Astrocyte (in vitro differentiated cells and primary cell): Measurements from ENCODE around the gene NINJ1. TPM values are rescaled to one million over a fixed set of nuclear protein-coding genes. Genes with fewer than 3 reads are reported as not detected.

Experiments used
- DNase-seq: peaks from one replicate; pipeline ENCODE4 v3.0.0-alpha.2; 2010; ENCODE audit warnings: low read depth
- FAIRE-seq: peaks from 2 replicates; lab custom pipeline; 2011; peaks lifted over from hg19 to GRCh38; lab: Jason Lieb, UNC
- H2AFZ ChIP-seq: 2 replicates; pipeline ENCODE4 v1.6.0; 2012; ENCODE audit warnings: low read depth, low read length, inconsistent platforms
- H3K27ac ChIP-seq: 2 replicates; pipeline ENCODE4 v1.5.1; 2011; ENCODE audit warnings: low read depth, low read length, inconsistent platforms
- H3K27me3 ChIP-seq: 2 replicates; pipeline ENCODE4 v1.6.0; 2011; ENCODE audit warnings: low read length, inconsistent platforms; ENCODE audit not compliant: insufficient read depth
- H3K36me3 ChIP-seq: 2 replicates; pipeline ENCODE4 v1.5.1; 2011; ENCODE audit warnings: low read length, inconsistent platforms; ENCODE audit not compliant: insufficient read depth
- H3K4me1 ChIP-seq: 2 replicates; pipeline ENCODE4 v1.5.1; 2011; ENCODE audit warnings: low read length, inconsistent platforms; ENCODE audit not compliant: insufficient read depth
- H3K4me2 ChIP-seq: 2 replicates; pipeline ENCODE4 v1.6.0; 2012; ENCODE audit warnings: low read length, inconsistent platforms
- H3K4me3 ChIP-seq: 2 replicates; pipeline ENCODE4 v1.5.1; 2011; ENCODE audit warnings: low read depth, mild to moderate bottlenecking, low read length, inconsistent platforms; ENCODE audit not compliant: insufficient read depth
- H3K79me2 ChIP-seq: 2 replicates; pipeline ENCODE4 v1.6.0; 2012; ENCODE audit warnings: mild to moderate bottlenecking, low read length, inconsistent platforms; ENCODE audit not compliant: insufficient read depth
- H3K9ac ChIP-seq: 2 replicates; pipeline ENCODE4 v1.6.0; 2012; ENCODE audit warnings: mild to moderate bottlenecking, low read length, inconsistent platforms
- H3K9me3 ChIP-seq: 2 replicates; pipeline ENCODE4 v1.5.1; 2012; ENCODE audit warnings: low read depth, mild to moderate bottlenecking, low read length, inconsistent platforms; ENCODE audit not compliant: insufficient read depth
- H4K20me1 ChIP-seq: 2 replicates; pipeline ENCODE4 v1.6.0; 2012; ENCODE audit warnings: low read length, inconsistent platforms; ENCODE audit not compliant: insufficient read depth
- H3K27ac Mint-ChIP-seq: one replicate; pipeline ENCODE4 v1.8.0; 2021; ENCODE audit warnings: mild to moderate bottlenecking, mixed read lengths; ENCODE audit not compliant: unreplicated experiment
- H3K27me3 Mint-ChIP-seq: one replicate; pipeline ENCODE4 v1.8.0; 2021; ENCODE audit warnings: low read depth, mixed read lengths; ENCODE audit not compliant: unreplicated experiment
- H3K36me3 Mint-ChIP-seq: one replicate; pipeline ENCODE4 v1.8.0; 2021; ENCODE audit warnings: low read depth, mixed read lengths; ENCODE audit not compliant: unreplicated experiment
- H3K4me1 Mint-ChIP-seq: one replicate; pipeline ENCODE4 v1.8.0; 2021; ENCODE audit warnings: low read depth, mixed read lengths; ENCODE audit not compliant: unreplicated experiment
- H3K4me3 Mint-ChIP-seq: one replicate; pipeline ENCODE4 v1.8.0; 2021; ENCODE audit warnings: mild to moderate bottlenecking, moderate library complexity, mixed read lengths; ENCODE audit not compliant: unreplicated experiment
- H3K9me3 Mint-ChIP-seq: one replicate; pipeline ENCODE4 v1.8.0; 2021; ENCODE audit warnings: mild to moderate bottlenecking, mixed read lengths; ENCODE audit not compliant: unreplicated experiment
- EZH2 ChIP-seq: IDR thresholded peaks from 2 replicates; pipeline ENCODE4 v1.6.1; 2012; ENCODE audit warnings: mild to moderate bottlenecking, low read length, inconsistent platforms; ENCODE audit not compliant: insufficient read depth
- total RNA-seq: library from RNA; stranded (reverse); gene quantifications from 2 replicates; pipeline ENCODE4 v1.2.1, GENCODE V29; 2021
- TF ChIP-seq, protein P1 (sequence below): IDR thresholded peaks from 2 replicates; pipeline ENCODE4 v1.5.1; 2011; ENCODE audit warnings: low read depth, mild to moderate bottlenecking, inconsistent platforms, low read length, moderate library complexity; ENCODE audit not compliant: insufficient read depth

NINJ1 gene
- total RNA-seq, 1 donor from 2014 or later, result 28.3 TPM

DNA sequence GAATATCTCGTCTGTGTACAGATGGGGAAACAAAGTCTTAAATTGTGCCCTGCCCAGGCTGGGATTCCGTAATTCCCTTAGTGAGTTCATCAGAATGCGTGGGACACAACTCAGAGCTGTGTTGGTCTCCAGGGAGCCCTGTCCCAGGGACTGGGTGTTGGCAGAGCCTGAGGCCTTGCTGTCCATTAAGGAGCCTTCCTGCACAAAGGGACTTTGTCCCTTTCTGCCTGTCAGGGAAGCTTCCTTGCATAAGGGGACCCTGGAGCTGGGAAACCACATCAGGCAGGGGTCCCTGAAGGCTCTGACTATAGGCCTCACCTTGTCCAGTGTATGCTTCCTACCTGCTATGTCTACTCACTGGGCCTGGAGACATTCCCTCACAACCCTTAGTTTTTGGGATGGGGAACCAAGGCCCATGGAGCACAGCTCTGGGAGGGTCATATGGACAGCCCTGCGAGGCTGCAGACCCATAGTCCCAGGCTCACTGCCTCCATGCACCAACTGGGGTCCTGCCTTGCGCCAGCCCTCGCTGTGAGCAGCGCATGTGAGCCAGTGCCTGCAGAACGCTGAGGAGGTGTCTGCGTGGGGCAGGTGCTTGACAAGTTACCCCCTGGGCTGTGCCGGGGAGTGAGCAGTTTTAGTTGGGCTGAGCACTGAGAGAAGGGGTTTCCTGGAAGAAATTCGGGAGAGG lies 36.4 kb downstream of the NINJ1 start:
- peak overlapping the region; percentile 80 for H3K27ac Mint-ChIP-seq
- Histone ChIP-seq H3K4me3 (peak overlapping the region; percentile 83), H3K9me3 (no peaks in the 10 kb centered on the region), H2AFZ (no peak overlapping the region), H3K27me3 (no peaks in the 10 kb centered on the region), H3K9ac (peak overlapping the region; percentile 80), H4K20me1 (peaks cover 47% of the 10 kb centered on the region), H3K27ac (peak overlapping the region; percentile 47), H3K4me1 (peaks cover 25% of the 10 kb centered on the region), H3K79me2 (peaks cover 58% of the 10 kb centered on the region), H3K4me2 (peak overlapping the region; percentile 96), H3K36me3 (no peaks in the 10 kb centered on the region)
- FAIRE-seq (no peak), DNase-seq (no peak)
- no peaks in the 10 kb centered on the region for H3K36me3 Mint-ChIP-seq
- peak overlapping the region; percentile 88 for H3K4me3 Mint-ChIP-seq
- no peaks in the 10 kb centered on the region for H3K27me3 Mint-ChIP-seq
- H3K9me3 Mint-ChIP-seq, result no peaks in the 10 kb centered on the region
- no peak for TF ChIP-seq EZH2
- TF ChIP-seq, protein P1, sequence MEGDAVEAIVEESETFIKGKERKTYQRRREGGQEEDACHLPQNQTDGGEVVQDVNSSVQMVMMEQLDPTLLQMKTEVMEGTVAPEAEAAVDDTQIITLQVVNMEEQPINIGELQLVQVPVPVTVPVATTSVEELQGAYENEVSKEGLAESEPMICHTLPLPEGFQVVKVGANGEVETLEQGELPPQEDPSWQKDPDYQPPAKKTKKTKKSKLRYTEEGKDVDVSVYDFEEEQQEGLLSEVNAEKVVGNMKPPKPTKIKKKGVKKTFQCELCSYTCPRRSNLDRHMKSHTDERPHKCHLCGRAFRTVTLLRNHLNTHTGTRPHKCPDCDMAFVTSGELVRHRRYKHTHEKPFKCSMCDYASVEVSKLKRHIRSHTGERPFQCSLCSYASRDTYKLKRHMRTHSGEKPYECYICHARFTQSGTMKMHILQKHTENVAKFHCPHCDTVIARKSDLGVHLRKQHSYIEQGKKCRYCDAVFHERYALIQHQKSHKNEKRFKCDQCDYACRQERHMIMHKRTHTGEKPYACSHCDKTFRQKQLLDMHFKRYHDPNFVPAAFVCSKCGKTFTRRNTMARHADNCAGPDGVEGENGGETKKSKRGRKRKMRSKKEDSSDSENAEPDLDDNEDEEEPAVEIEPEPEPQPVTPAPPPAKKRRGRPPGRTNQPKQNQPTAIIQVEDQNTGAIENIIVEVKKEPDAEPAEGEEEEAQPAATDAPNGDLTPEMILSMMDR, result no peak
- peaks cover 15% of the 10 kb centered on the region for H3K4me1 Mint-ChIP-seq

DNA sequence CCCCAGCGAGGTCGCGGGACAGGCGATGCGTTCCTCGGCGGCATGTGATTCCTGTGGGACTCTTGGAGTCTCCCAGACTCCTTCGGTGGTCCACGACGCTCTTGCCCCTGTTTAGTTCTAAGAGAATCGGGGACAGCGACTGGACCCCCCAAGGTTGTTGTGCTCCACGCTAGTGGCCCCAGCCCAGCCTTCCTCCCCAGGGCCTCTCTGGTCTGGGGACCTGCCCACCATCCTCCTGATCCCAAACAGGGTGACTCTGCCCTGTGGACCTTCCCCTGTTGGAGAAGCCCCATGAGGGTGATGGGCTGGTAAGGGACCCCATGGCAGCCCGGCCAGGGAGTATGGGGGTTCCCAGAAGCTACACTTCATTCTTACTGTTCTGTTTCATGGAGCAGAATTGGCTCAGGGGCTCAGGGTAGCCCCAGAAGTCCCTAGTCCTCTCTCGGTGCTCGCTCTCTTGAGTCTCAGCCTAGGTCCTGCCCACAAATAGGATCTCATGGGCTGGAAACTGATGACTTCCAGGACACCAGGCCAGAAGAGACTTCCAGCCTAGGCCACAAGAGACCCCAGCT lies 37.2 kb downstream of the NINJ1 start:
- no peaks in the 10 kb centered on the region for H3K27me3 Mint-ChIP-seq
- Histone ChIP-seq H2AFZ (peak overlapping the region; percentile 73), H3K9me3 (no peaks in the 10 kb centered on the region), H3K9ac (peak overlapping the region; percentile 80), H3K4me1 (peaks cover 31% of the 10 kb centered on the region), H3K27ac (peak overlapping the region; percentile 46), H3K79me2 (peaks cover 51% of the 10 kb centered on the region), H3K4me2 (peak overlapping the region; percentile 96), H3K27me3 (no peaks in the 10 kb centered on the region), H3K36me3 (no peaks in the 10 kb centered on the region), H4K20me1 (peaks cover 40% of the 10 kb centered on the region), H3K4me3 (peak overlapping the region; percentile 83)
- no peaks in the 10 kb centered on the region for H3K36me3 Mint-ChIP-seq
- no peak for FAIRE-seq
- no peak overlapping the region for H3K27ac Mint-ChIP-seq
- peaks cover 21% of the 10 kb centered on the region for H3K4me1 Mint-ChIP-seq
- no peak for DNase-seq
- H3K4me3 Mint-ChIP-seq, result peak overlapping the region; percentile 88
- TF ChIP-seq, protein P1, result no peak
- TF ChIP-seq EZH2, result no peak
- no peaks in the 10 kb centered on the region for H3K9me3 Mint-ChIP-seq
